Panc1 (cell line): ENCODE measurements around the gene RAI1. TPM values are rescaled to one million over a fixed set of nuclear protein-coding genes. Genes with fewer than 3 reads are reported as not detected.

ENCODE experiments used
- ATAC-seq: fragments of 200-7000 bp; cut with Tn5 transposase; 2 replicates; pipeline ENCODE4 v1.9.1; 2020; ENCODE audit warnings: mild to moderate bottlenecking, moderate library complexity
- BruUV-seq: library from RNA; stranded (reverse); fragments of 400-500 nt; replicated peaks from 2 replicates; lab custom pipeline; 2021; lab: Mats Ljungman, UMichigan
- CTCF ChIA-PET: fragments of 300-600 bp; sonication (Branson Sonifier 250); formaldehyde crosslinking; loops from one replicate; lab custom pipeline; 2022; ENCODE audit warnings: antibody characterized with exemption; lab: Charles Lee
- POLR2A ChIA-PET: fragments of 300-600 bp; sonication (Branson Sonifier 250); formaldehyde crosslinking; loops from one replicate; lab custom pipeline; 2022; ENCODE audit warnings: antibody characterized with exemption; lab: Charles Lee
- DNase-seq: peaks from one replicate; pipeline ENCODE4 v3.0.0-alpha.2; 2010; ENCODE audit warnings: low read depth, low spot score
- H3K27ac ChIP-seq: 2 replicates; pipeline ENCODE4 v1.5.1; 2011; ENCODE audit warnings: mild to moderate bottlenecking, low read length, inconsistent platforms
- H3K27me3 ChIP-seq: fragments of 200-500 bp; sonication (Bioruptor generic); 2 replicates; pipeline ENCODE4 v1.6.0; 2014; ENCODE audit warnings: low read length, inconsistent platforms; ENCODE audit not compliant: control insufficient read depth, insufficient read depth
- H3K36me3 ChIP-seq: fragments of 200-500 bp; sonication (Bioruptor generic); 2 replicates; pipeline ENCODE4 v1.5.1; 2014; ENCODE audit warnings: inconsistent platforms, mild to moderate bottlenecking, low read length, moderate library complexity; ENCODE audit not compliant: control insufficient read depth, insufficient read depth
- H3K4me1 ChIP-seq: 2 replicates; pipeline ENCODE4 v1.5.1; 2011; ENCODE audit warnings: inconsistent platforms, mild to moderate bottlenecking, low read length, moderate library complexity; ENCODE audit not compliant: control insufficient read depth, insufficient read depth
- H3K4me3 ChIP-seq, 2 experiments: 2 replicates each; pipeline ENCODE4 v1.5.1; 2011 to 2012; ENCODE audit warnings: low read depth in 2 of 2, low read length in 2 of 2, mild to moderate bottlenecking in 2 of 2, inconsistent platforms in 1 of 2, moderate library complexity in 1 of 2
- H3K9me3 ChIP-seq: fragments of 200-500 bp; sonication (Bioruptor generic); 2 replicates; pipeline ENCODE4 v1.5.1; 2014; ENCODE audit warnings: low read depth, mild to moderate bottlenecking, inconsistent platforms, low read length, moderate library complexity; ENCODE audit not compliant: control insufficient read depth, insufficient read depth
- CTCF ChIP-seq: fragments of 450-650 bp; IDR thresholded peaks from 2 replicates; pipeline ENCODE4 v1.5.1; 2017; ENCODE audit warnings: mild to moderate bottlenecking
- POLR2AphosphoS5 ChIP-seq: IDR thresholded peaks from 2 replicates; pipeline ENCODE4 v1.6.1; 2012; ENCODE audit warnings: mild to moderate bottlenecking, low read depth, low read length, moderate library complexity
- REST ChIP-seq, 2 experiments: IDR thresholded peaks; 2 replicates each; pipeline ENCODE4 v1.6.1; 2011 to 2012; ENCODE audit warnings: low read depth in 2 of 2, control low read depth in 1 of 2, low read length in 1 of 2, mild to moderate bottlenecking in 1 of 2, moderate library complexity in 1 of 2; ENCODE audit not compliant: insufficient read depth in 1 of 2
- SIN3A ChIP-seq: IDR thresholded peaks from 2 replicates; pipeline ENCODE4 v1.6.1; 2012; ENCODE audit warnings: low read depth, mild to moderate bottlenecking, low read length, moderate library complexity, borderline replicate concordance; ENCODE audit not compliant: insufficient read depth
- TCF7L2 ChIP-seq: IDR thresholded peaks from 2 replicates; pipeline ENCODE4 v1.6.1; 2011; ENCODE audit warnings: mild to moderate bottlenecking, low read depth, low read length, inconsistent platforms
- in situ Hi-C: cut with HindIII; loops from 2 replicates; pipeline ENCODE4 v1.10.0; 2016; ENCODE audit warnings: low sequenced_read_pairs, low pct_unique_long_range_greater_than_20kb
- intact Hi-C: fragments of 100-400 bp; cut with micrococcal nuclease; formaldehyde crosslinking; loops from one replicate; pipeline ENCODE4 v1.10.0; 2022; ENCODE audit not compliant: unreplicated experiment
- total RNA-seq: library from RNA; stranded (reverse); gene quantifications from one replicate; pipeline ENCODE4 v1.2.1, GENCODE V29; 2021; ENCODE audit not compliant: unreplicated experiment

RAI1 gene
- total RNA-seq, 1 experiment from 2014 or later: 51.0 TPM

DNA sequence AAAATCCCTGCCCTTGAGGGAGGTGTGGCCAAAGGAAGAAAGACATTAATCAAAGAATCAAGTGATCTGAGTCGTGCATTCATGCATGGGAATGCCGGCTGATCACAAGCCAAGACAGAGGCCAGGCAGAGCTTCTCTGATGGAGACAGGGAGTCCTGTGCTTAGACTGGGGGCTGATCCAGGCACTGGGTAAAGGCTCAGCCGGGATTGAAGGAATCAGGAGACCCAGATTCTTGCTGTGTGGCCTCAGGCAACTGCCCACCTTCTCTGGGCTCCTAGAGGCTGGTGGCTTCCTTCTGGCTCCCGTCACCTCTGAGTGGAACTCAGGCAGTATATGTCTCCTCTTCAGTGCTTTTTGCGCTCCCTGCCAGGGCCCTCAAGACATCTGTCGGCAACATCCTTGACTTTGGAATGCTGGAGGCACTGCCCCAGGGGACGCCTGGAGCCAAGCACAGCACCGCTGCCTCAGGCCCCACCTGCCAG, 17.7 kb downstream of the RAI1 start:
- Histone ChIP-seq H3K27ac (peak overlapping the region; percentile 93), H3K27me3 (no peaks in the 10 kb centered on the region), H3K4me1 (peaks cover 81% of the 10 kb centered on the region), H3K36me3 (no peaks in the 10 kb centered on the region), H3K9me3 (no peaks in the 10 kb centered on the region), H3K4me3 (no peak overlapping the region)
- in situ Hi-C loops: no loop called here
- ChIA-PET CTCF (no interaction called here), POLR2A (no interaction called here)
- ATAC-seq (no peak), DNase-seq (no peak)
- intact Hi-C loops: no loop called here
- BruUV-seq: no TSS peak
- TF ChIP-seq POLR2AphosphoS5: no peak
- TF ChIP-seq TCF7L2: no peak
- TF ChIP-seq REST (IDR thresholded peaks at IDR 0.05; ENCODE audit: insufficient read depth in 1 of 2, low read depth in 2 of 2, low read length in 1 of 2): no peak
- no peak for TF ChIP-seq SIN3A
- TF ChIP-seq CTCF: no peak

DNA sequence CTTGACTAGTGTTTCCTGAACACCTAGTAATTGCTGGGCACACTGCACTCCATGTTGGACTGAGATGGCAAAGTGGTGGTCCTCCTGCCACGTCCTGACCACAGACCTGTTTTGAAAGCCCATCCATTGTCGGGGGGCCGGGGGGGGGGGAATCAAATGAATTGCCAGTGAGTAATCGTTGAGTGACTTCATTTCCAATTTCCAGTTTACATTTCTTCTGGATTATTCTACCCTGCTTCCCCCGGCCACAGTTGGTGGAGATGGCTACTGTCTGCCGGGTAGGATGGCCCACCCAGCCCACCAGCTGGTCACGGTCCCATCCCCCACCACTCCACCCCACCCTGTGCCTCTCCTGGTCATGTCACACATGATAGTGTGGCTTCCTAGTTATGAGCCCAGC, 18.2 kb downstream of the RAI1 start:
- peaks cover 84% of the 10 kb centered on the region for H3K4me1 ChIP-seq
- no peaks in the 10 kb centered on the region for H3K9me3 ChIP-seq
- in situ Hi-C loops: no loop called here
- TF ChIP-seq SIN3A: no peak
- no peak for TF ChIP-seq REST (IDR thresholded peaks at IDR 0.05; ENCODE audit: insufficient read depth in 1 of 2, low read depth in 2 of 2, low read length in 1 of 2)
- TF ChIP-seq TCF7L2: no peak
- TF ChIP-seq CTCF: no peak
- TF ChIP-seq POLR2AphosphoS5: no peak
- H3K27me3 ChIP-seq: no peaks in the 10 kb centered on the region
- BruUV-seq: no TSS peak
- no peak for ATAC-seq
- ChIA-PET CTCF (no interaction called here), POLR2A (no interaction called here)
- intact Hi-C loops: no loop called here
- H3K36me3 ChIP-seq: no peaks in the 10 kb centered on the region
- no peak for DNase-seq
- H3K4me3 ChIP-seq: no peak overlapping the region
- peak overlapping the region; percentile 93 for H3K27ac ChIP-seq
